A549 (cell line): ENCODE data around the gene CCDC150. TPM values are rescaled to one million over a fixed set of nuclear protein-coding genes. Genes with fewer than 3 reads are reported as not detected.
A peak's percentile ranks its signal among the peaks of the same experiment; 100 is the strongest.

ENCODE experiments used
- ATAC-seq, 2 experiments: fragments of 200-7000 bp in 1 of 2; fragments of >200 bp in 1 of 2; cut with Nextera tagmentation in 1 of 2; cut with Tn5 transposase in 1 of 2; 3 replicates each; pipeline versions ENCODE4 v1.8.0 to v1.9.1; 2018 to 2020; ENCODE audit warnings: mild to moderate bottlenecking in 1 of 2, moderate library complexity in 1 of 2
- CTCF ChIA-PET: fragments of 300-600 bp; sonication (Branson Sonifier 250); formaldehyde crosslinking; extraction: SDS; loops from one replicate; lab custom pipeline; 2021; ENCODE audit warnings: antibody characterized with exemption, inconsistent platforms; lab: Yijun Ruan, JAX
- POLR2A ChIA-PET: fragments of 350-600 bp; formaldehyde crosslinking; extraction: SDS; loops from one replicate; lab custom pipeline; 2021; ENCODE audit warnings: antibody characterized with exemption, inconsistent platforms; lab: Yijun Ruan, JAX
- DNase-seq, 2 experiments: peaks; one replicate each; pipeline versions ENCODE4 v3.0.0 to v3.0.0-alpha.2; 2011 to 2016; ENCODE audit warnings: low read depth in 1 of 2, low spot score in 1 of 2
- FAIRE-seq: peaks from 2 replicates; lab custom pipeline; 2011; peaks lifted over from hg19 to GRCh38; lab: Jason Lieb, UNC
- H3K27ac ChIP-seq, 2 experiments: fragments of >200 bp; sonication (Bioruptor Twin); formaldehyde crosslinking; 3 replicates each; pipeline ENCODE4 v1.5.1; 2016 to 2017
- H3K4me1 ChIP-seq: fragments of >200 bp; sonication (Bioruptor Twin); formaldehyde crosslinking; 3 replicates; pipeline ENCODE4 v1.6.1; 2016
- H3K4me2 ChIP-seq: fragments of >200 bp; sonication (Bioruptor Twin); formaldehyde crosslinking; 3 replicates; pipeline ENCODE4 v1.6.1; 2016
- H3K4me3 ChIP-seq: fragments of >200 bp; sonication (Bioruptor Twin); formaldehyde crosslinking; 3 replicates; pipeline ENCODE4 v1.5.1; 2016
- H3K9me3 ChIP-seq: fragments of >200 bp; sonication (Bioruptor Twin); formaldehyde crosslinking; 3 replicates; pipeline ENCODE4 v1.6.1; 2016
- EHMT2 ChIP-seq: fragments of 200-600 bp; sonication (generic); IDR thresholded peaks from 2 replicates; pipeline ENCODE4 v1.6.1; 2016; ENCODE audit warnings: antibody characterized with exemption, low read depth, mild to moderate bottlenecking, moderate library complexity
- ESRRA ChIP-seq: fragments of 150-350 bp; IDR thresholded peaks from 2 replicates; pipeline ENCODE4 v1.6.1; 2014; ENCODE audit warnings: mild to moderate bottlenecking, low read length, borderline replicate concordance
- FOSL2 ChIP-seq, 2 experiments: fragments of 450-650 bp in 1 of 2; fragments of >200 bp in 1 of 2; sonication (Bioruptor Twin) in 1 of 2; formaldehyde crosslinking; IDR thresholded peaks; 2 replicates each; pipeline versions ENCODE4 v1.5.0 to v1.6.1; 2016 to 2020; ENCODE audit warnings: mild to moderate bottlenecking in 1 of 2, moderate library complexity in 1 of 2
- GATA3 ChIP-seq: IDR thresholded peaks from 2 replicates; pipeline ENCODE4 v1.6.1; 2012; ENCODE audit warnings: borderline replicate concordance
- HEYL ChIP-seq: fragments of 250-450 bp; sonication (Bioruptor Pico); IDR thresholded peaks from 2 replicates; pipeline ENCODE4 v1.8.0; 2021; ENCODE audit warnings: mild to moderate bottlenecking, moderate library complexity
- HOXA7 ChIP-seq: fragments of 250-450 bp; sonication (Bioruptor Pico); IDR thresholded peaks from 2 replicates; pipeline ENCODE4 v1.5.0; 2020; ENCODE audit warnings: mild to moderate bottlenecking, moderate library complexity
- HOXB13 ChIP-seq: fragments of 250-450 bp; sonication (Bioruptor Pico); IDR thresholded peaks from 2 replicates; pipeline ENCODE4 v1.5.0; 2020; ENCODE audit warnings: low read depth, mild to moderate bottlenecking, moderate library complexity
- JUN ChIP-seq, 2 experiments: fragments of >200 bp; sonication (Bioruptor Twin); formaldehyde crosslinking; IDR thresholded peaks; 2 replicates in 1 of 2; 3 replicates in 1 of 2; pipeline ENCODE4 v1.6.1; 2016 to 2017
- JUNB ChIP-seq: fragments of >200 bp; sonication (Bioruptor Twin); formaldehyde crosslinking; IDR thresholded peaks from 2 replicates; pipeline ENCODE4 v1.6.1; 2016
- KDM1A ChIP-seq: fragments of 200-600 bp; sonication (generic); IDR thresholded peaks from 2 replicates; pipeline ENCODE4 v1.6.1; 2016; ENCODE audit warnings: low read depth, mild to moderate bottlenecking
- KDM5A ChIP-seq: fragments of 200-600 bp; sonication (generic); IDR thresholded peaks from 2 replicates; pipeline ENCODE4 v1.6.1; 2016; ENCODE audit warnings: antibody characterized with exemption, mild to moderate bottlenecking
- MAZ ChIP-seq: fragments of 150-350 bp; IDR thresholded peaks from 2 replicates; pipeline ENCODE4 v1.6.1; 2014; ENCODE audit warnings: antibody characterized with exemption, low read depth, low read length, borderline replicate concordance
- MYC ChIP-seq: IDR thresholded peaks from 2 replicates; pipeline ENCODE4 v1.6.1; 2012; ENCODE audit warnings: mild to moderate bottlenecking, inconsistent platforms, low read length, improper control_type of control experiment, borderline replicate concordance
- NFE2L2 ChIP-seq: fragments of 150-350 bp; conservative IDR thresholded peaks from 2 replicates; pipeline ENCODE4 v1.6.1; 2014; ENCODE audit warnings: low read length
- NR3C1 ChIP-seq: fragments of >200 bp; sonication (Bioruptor Twin); formaldehyde crosslinking; IDR thresholded peaks from 3 replicates; pipeline ENCODE4 v1.6.1; 2017
- PHF8 ChIP-seq: fragments of 200-600 bp; sonication (generic); IDR thresholded peaks from 2 replicates; pipeline ENCODE4 v1.6.1; 2016; ENCODE audit warnings: low read depth, mild to moderate bottlenecking, antibody characterized with exemption, moderate library complexity, borderline replicate concordance
- RAD21 ChIP-seq, 2 experiments: fragments of >200 bp in 1 of 2; sonication (Bioruptor Twin) in 1 of 2; formaldehyde crosslinking in 1 of 2; IDR thresholded peaks in 1 of 2; conservative IDR thresholded peaks in 1 of 2; 2 replicates in 1 of 2; 3 replicates in 1 of 2; pipeline ENCODE4 v1.6.1; 2012 to 2018; ENCODE audit warnings: inconsistent platforms in 1 of 2
- TFCP2L1 ChIP-seq: fragments of 250-450 bp; sonication (Bioruptor Pico); IDR thresholded peaks from 2 replicates; pipeline ENCODE4 v1.5.0; 2021; ENCODE audit warnings: mild to moderate bottlenecking
- ZFP36 ChIP-seq: fragments of 450-650 bp; IDR thresholded peaks from 2 replicates; pipeline ENCODE4 v1.6.1; 2014; ENCODE audit warnings: borderline replicate concordance; ENCODE audit not compliant: partially characterized antibody
- ZNF302 ChIP-seq: fragments of 250-450 bp; sonication (Bioruptor Pico); IDR thresholded peaks from 2 replicates; pipeline ENCODE4 v1.9.0; 2021; ENCODE audit warnings: inconsistent platforms, mild to moderate bottlenecking, moderate library complexity
- WGBS: methylation state at CpG from one replicate; pipeline ENCODE4 v1.1.6; 2017; ENCODE audit errors: missing lambda C conversion rate; 5-methylcytosine and 5-hydroxymethylcytosine counted together
- polyA plus RNA-seq, 4 experiments: library from polyadenylated mRNA; depleted of rRNA in 3 of 4; stranded (reverse); fragments of >200 nt; fragmentation: RNase III in 1 of 4; extraction: RNeasy Plus Mini Kit Qiagen cat#74134 plus additional on column Dnase treatment in 1 of 4; gene quantifications; 2 replicates in 3 of 4; 3 replicates in 1 of 4; pipeline ENCODE4 v1.2.3, GENCODE V29; 2011 to 2017
- TF ChIP-seq, protein P1 (sequence below): fragments of 150-350 bp; IDR thresholded peaks from 2 replicates; pipeline ENCODE4 v1.6.1; 2014; ENCODE audit warnings: low read depth, mild to moderate bottlenecking, low read length
- TF ChIP-seq, protein P2 (sequence below): fragments of 200-600 bp; sonication (generic); IDR thresholded peaks from 2 replicates; pipeline ENCODE4 v1.6.1; 2016; ENCODE audit warnings: antibody characterized with exemption, mild to moderate bottlenecking, moderate library complexity
- TF ChIP-seq, protein P3 (sequence below): fragments of >200 bp; sonication (Bioruptor Twin); formaldehyde crosslinking; IDR thresholded peaks from 3 replicates; pipeline ENCODE4 v1.6.1; 2016
- TF ChIP-seq, protein P4 (sequence below): fragments of 450-650 bp; IDR thresholded peaks from 2 replicates; pipeline ENCODE4 v1.6.1; 2014; ENCODE audit warnings: antibody characterized with exemption
- TF ChIP-seq, protein P5 (sequence below): IDR thresholded peaks from 2 replicates; pipeline ENCODE4 v1.6.1; 2012
- TF ChIP-seq, protein P6 (sequence below): fragments of 250-450 bp; sonication (Bioruptor Pico); IDR thresholded peaks from 2 replicates; pipeline ENCODE4 v1.5.0; 2020; ENCODE audit warnings: low read depth, mild to moderate bottlenecking, moderate library complexity

The CCDC150 gene
- polyA plus RNA-seq, 2 of the 4 experiments (the other 2 are of a cell fraction): 14.2 to 17.7 TPM

DNA sequence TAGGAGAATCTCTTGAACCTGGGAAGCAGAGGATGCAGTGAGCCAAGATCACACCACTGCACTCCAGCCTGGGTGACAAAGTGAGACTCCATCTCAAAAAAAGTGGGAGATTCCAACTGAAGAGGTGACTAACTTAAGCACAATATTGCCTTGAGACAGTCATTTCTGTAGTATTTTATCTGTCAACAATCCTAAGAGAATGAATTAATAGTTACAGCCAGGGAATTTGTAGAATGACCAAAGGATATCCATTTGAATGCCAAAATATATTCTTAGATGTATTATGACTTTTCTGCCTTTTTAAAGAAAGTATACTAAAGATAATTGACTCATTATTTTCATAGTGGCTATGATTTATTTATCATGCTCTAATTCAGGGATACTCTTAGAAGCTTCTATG lies 40.7 kb upstream of the CCDC150 start:
- POLR2A ChIA-PET: no interaction called here
- TF ChIP-seq ESRRA: no peak
- TF ChIP-seq KDM5A: no peak
- TF ChIP-seq RAD21 (conservative IDR thresholded peaks at IDR 0.05 in 1 of 2, IDR thresholded peaks at IDR 0.05 in 1 of 2): no peak
- TF ChIP-seq, protein P1, sequence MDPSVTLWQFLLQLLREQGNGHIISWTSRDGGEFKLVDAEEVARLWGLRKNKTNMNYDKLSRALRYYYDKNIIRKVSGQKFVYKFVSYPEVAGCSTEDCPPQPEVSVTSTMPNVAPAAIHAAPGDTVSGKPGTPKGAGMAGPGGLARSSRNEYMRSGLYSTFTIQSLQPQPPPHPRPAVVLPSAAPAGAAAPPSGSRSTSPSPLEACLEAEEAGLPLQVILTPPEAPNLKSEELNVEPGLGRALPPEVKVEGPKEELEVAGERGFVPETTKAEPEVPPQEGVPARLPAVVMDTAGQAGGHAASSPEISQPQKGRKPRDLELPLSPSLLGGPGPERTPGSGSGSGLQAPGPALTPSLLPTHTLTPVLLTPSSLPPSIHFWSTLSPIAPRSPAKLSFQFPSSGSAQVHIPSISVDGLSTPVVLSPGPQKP: no peak
- TF ChIP-seq TFCP2L1: no peak
- no peak for TF ChIP-seq NR3C1
- no peak for TF ChIP-seq MAZ
- no peak for TF ChIP-seq NFE2L2
- TF ChIP-seq, protein P2, sequence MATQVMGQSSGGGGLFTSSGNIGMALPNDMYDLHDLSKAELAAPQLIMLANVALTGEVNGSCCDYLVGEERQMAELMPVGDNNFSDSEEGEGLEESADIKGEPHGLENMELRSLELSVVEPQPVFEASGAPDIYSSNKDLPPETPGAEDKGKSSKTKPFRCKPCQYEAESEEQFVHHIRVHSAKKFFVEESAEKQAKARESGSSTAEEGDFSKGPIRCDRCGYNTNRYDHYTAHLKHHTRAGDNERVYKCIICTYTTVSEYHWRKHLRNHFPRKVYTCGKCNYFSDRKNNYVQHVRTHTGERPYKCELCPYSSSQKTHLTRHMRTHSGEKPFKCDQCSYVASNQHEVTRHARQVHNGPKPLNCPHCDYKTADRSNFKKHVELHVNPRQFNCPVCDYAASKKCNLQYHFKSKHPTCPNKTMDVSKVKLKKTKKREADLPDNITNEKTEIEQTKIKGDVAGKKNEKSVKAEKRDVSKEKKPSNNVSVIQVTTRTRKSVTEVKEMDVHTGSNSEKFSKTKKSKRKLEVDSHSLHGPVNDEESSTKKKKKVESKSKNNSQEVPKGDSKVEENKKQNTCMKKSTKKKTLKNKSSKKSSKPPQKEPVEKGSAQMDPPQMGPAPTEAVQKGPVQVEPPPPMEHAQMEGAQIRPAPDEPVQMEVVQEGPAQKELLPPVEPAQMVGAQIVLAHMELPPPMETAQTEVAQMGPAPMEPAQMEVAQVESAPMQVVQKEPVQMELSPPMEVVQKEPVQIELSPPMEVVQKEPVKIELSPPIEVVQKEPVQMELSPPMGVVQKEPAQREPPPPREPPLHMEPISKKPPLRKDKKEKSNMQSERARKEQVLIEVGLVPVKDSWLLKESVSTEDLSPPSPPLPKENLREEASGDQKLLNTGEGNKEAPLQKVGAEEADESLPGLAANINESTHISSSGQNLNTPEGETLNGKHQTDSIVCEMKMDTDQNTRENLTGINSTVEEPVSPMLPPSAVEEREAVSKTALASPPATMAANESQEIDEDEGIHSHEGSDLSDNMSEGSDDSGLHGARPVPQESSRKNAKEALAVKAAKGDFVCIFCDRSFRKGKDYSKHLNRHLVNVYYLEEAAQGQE: no peak
- TF ChIP-seq JUNB: no peak
- no peak for TF ChIP-seq HOXB13 (CRISPR knock-in tag)
- no peak for TF ChIP-seq FOSL2 (IDR thresholded peaks at IDR 0.05)
- TF ChIP-seq FOSL2 (CRISPR knock-in tag; IDR thresholded peaks at IDR 0.05): no peak
- no peak for TF ChIP-seq ZFP36
- TF ChIP-seq, protein P3, sequence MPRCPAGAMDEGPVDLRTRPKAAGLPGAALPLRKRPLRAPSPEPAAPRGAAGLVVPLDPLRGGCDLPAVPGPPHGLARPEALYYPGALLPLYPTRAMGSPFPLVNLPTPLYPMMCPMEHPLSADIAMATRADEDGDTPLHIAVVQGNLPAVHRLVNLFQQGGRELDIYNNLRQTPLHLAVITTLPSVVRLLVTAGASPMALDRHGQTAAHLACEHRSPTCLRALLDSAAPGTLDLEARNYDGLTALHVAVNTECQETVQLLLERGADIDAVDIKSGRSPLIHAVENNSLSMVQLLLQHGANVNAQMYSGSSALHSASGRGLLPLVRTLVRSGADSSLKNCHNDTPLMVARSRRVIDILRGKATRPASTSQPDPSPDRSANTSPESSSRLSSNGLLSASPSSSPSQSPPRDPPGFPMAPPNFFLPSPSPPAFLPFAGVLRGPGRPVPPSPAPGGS: no peak
- CTCF ChIA-PET: no interaction called here
- DNase-seq: no peak
- Histone ChIP-seq H3K4me2 (no peak overlapping the region), H3K27ac (no peak overlapping the region), H3K4me3 (no peak overlapping the region), H3K9me3 (no peaks in the 10 kb centered on the region), H3K4me1 (peaks cover 19% of the 10 kb centered on the region)
- FAIRE-seq: no peak
- no peak for ATAC-seq

DNA sequence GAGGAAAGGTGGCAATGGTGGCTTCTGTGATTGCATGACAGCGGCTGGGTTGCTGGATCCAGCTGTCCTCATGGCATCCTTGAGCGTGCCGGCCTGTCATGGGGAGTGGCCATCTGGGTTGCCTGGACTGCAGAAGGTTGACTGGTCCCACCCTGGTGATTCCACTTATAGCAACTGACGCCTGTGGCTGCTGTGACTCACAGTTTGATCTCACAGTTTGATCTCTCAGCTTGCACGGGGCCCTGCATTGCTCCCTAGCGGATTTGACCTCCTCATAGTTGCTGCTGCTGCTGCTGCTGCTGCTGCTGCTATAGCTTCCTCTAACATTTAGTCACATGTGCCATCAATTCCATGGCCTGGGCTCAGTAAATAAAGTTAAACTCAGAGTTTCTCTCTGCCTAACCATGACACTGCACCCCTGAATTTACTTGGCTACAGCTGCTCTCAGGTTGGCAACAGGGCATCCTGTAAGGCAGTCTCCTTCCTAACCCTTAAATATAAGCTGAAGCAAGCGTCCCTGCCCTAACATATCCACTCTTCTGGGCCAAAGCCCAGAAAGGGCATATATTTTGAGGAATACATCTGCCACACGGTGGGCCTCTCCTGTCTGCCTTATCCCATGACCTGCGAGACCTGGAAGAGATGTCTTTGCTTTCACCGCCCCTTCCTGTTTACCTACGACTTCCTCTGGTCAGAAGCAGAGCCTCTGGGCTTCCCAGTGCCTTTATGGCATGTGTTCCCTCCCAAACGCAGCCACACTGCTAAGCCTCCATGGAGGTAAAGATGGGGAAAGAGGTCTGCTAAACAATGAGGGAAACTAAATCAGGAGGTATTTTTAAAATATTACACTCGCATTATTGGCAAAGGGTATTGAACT lies 37.8 kb upstream of the CCDC150 start:
- Histone ChIP-seq H3K27ac (peak overlapping the region; percentile 73 to 84), H3K4me2 (peak overlapping the region; percentile 65)
- TF ChIP-seq ZNF302 (CRISPR knock-in tag) (no peak), GATA3 (peak; percentile 69), MYC (no peak), FOSL2 (IDR thresholded peaks at IDR 0.05) (no peak), FOSL2 (CRISPR knock-in tag; IDR thresholded peaks at IDR 0.05) (peak; percentile 80), HOXA7 (CRISPR knock-in tag) (no peak), KDM1A (no peak), PHF8 (no peak), EHMT2 (no peak), ZFP36 (no peak), MAZ (no peak), JUN (IDR thresholded peaks at IDR 0.05) (peak in 1 of 2 experiments; percentile 43; a peak in 1 of 5 replicates), HEYL (no peak), JUNB (no peak)
- TF ChIP-seq, protein P4, sequence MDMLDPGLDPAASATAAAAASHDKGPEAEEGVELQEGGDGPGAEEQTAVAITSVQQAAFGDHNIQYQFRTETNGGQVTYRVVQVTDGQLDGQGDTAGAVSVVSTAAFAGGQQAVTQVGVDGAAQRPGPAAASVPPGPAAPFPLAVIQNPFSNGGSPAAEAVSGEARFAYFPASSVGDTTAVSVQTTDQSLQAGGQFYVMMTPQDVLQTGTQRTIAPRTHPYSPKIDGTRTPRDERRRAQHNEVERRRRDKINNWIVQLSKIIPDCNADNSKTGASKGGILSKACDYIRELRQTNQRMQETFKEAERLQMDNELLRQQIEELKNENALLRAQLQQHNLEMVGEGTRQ: peak; percentile 39; the same call in 1 of the 2 replicates
- TF ChIP-seq, protein P5, sequence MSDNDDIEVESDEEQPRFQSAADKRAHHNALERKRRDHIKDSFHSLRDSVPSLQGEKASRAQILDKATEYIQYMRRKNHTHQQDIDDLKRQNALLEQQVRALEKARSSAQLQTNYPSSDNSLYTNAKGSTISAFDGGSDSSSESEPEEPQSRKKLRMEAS: peak; percentile 74
- TF ChIP-seq, protein P6, sequence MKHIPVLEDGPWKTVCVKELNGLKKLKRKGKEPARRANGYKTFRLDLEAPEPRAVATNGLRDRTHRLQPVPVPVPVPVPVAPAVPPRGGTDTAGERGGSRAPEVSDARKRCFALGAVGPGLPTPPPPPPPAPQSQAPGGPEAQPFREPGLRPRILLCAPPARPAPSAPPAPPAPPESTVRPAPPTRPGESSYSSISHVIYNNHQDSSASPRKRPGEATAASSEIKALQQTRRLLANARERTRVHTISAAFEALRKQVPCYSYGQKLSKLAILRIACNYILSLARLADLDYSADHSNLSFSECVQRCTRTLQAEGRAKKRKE (CRISPR knock-in tag): no peak

More for the DNA sequence above, 37.8 kb upstream of the CCDC150 start:
- no peak overlapping the region for H3K4me3 ChIP-seq
- POLR2A ChIA-PET: interaction anchor here (0.9 kb wide), 1 partner anchor 38 kb away, joined by 3 read pairs; the partner anchor contains the start of gene CCDC150
- 28% methylated on average over 12 of the region's 13 CpGs for WGBS
- H3K9me3 ChIP-seq: no peaks in the 10 kb centered on the region
- CTCF ChIA-PET: interaction anchor here (1.1 to 2.0 kb wide), 4 partner anchors 9 to 38 kb away, joined by 3 to 7 read pairs (median 4); partner anchors contain the start of genes CCDC150 and HECW2
- peak; percentile 99 to 100 for ATAC-seq
- FAIRE-seq: no peak
- peaks cover 19% of the 10 kb centered on the region for H3K4me1 ChIP-seq
- DNase-seq: peak; percentile 91 to 93
